HG03280 (cell line): ENCODE results near the gene MEAK7.
A peak's percentile ranks its signal among the peaks of the same experiment; 100 is the strongest.

Experiments
- ATAC-seq: cut with Tn5 transposase; IDR thresholded peaks from one replicate; pipeline ENCODE4 v1.9.1; 2021; ENCODE audit warnings: mild to moderate bottlenecking, moderate library complexity; ENCODE audit not compliant: unreplicated experiment

Gene MEAK7, protein sequence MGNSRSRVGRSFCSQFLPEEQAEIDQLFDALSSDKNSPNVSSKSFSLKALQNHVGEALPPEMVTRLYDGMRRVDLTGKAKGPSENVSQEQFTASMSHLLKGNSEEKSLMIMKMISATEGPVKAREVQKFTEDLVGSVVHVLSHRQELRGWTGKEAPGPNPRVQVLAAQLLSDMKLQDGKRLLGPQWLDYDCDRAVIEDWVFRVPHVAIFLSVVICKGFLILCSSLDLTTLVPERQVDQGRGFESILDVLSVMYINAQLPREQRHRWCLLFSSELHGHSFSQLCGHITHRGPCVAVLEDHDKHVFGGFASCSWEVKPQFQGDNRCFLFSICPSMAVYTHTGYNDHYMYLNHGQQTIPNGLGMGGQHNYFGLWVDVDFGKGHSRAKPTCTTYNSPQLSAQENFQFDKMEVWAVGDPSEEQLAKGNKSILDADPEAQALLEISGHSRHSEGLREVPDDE

DNA sequence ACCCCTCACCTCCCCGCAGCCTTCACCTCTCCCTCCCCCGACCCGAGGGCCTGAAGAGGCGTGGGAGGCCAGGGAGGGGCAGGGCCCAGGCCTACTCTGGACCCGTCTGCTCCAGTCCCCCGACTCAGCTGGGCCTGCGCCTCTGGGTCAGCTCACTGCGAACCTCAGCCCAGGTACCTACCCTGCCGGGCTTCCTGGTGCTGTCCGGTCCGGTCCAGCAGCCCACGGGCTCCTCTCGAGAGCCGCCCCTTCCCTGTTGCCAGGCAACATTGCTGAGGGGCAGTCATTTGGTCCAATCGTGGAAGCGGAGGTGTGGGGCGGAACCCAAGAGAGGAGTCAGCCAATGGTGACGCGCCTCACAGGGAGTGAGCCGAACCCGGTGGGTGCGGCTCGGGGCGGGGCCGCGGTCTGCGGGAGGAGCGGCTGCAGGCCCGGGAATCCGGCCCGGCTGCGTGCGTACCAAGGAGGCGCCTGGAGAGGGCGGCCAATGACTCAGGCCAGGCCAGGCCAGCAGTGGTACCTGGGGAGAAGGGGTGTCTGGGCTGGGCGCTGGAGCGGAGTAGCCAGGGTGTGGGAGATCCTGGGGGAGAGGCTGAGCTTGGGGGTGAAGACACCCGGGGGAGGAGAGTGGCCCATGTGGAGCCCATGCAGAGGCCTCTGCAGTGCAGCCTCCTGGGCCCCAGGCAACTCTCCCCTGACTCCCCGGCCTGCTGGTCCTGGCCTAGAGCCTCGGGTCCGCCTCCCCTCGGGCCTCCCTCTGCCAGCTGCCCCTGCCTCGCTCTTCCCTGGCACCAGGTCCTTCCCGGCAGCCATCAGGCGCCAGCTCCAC lies at the start of gene MEAK7:
Gene MEAK7 (minus strand): TSS at position 240 of the 829 bp plus-strand sequence. CDS start 6,573 bp downstream, outside the sequence.
- peak; percentile 96 for ATAC-seq

DNA sequence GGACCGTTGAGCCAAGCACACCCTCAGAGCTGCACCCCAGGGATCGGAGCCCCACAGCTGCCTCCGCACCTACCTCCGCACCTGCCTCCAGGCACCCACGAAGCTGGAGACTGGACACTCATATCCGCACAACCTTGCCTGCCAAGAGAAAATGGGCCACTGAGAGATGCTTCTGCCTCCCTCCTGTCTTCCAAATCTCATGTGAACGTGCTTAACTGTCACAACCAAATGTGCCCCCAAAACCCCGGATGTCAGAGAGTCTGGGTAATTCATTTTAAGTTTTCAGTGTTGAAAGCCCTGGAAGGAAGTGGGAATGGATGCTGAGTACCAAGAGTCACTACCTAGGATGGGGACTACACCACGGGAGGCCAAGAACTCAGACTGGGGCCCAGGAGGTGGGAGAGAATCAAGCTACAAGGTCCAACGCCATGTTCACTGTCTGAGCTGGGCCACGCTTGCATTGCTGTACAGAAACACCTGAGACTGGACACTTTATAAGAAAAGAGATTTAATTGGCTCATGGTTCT lies 49.5 kb upstream of the MEAK7 start:
- ATAC-seq: no peak

DNA sequence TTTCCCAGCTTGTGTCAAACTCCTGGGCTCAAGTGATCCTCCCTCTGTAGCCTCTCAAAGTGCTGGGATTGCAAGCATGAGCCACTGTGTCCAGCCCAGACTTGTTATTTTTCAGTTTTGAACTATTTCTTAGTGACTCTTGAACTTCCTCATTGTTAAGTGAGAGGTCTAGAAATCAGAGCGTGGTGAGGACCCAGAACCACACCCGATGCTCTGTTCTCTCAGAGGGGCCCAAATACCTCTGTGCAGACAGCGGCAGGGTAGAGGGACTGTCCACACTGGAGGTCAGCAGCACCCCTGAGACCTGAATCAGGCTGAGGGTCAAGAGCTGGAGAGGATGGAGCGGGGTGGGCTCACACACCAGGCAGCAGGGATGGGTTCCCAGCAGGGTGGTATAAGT lies 47.7 kb upstream of the MEAK7 start:
- no peak for ATAC-seq

DNA sequence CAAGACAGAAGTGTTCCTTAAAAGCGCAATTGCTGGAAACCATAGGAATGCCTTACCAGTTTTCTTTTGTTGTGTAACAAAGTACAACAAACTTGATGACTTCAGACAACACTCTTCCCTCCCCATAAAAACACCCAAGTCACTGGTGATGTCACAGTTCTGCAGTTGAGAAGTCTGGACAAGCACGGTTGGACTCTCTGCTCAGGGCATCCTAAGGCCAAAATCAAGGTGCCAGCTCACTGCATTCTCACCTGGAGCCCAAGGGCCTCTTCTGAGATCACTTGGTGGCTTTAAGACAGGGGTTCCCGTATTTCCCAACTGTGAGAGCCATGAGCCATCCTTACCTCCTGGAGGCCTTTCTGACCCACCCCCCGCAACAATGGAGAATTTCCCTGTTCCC lies 45.6 kb upstream of the MEAK7 start:
- ATAC-seq: no peak

DNA sequence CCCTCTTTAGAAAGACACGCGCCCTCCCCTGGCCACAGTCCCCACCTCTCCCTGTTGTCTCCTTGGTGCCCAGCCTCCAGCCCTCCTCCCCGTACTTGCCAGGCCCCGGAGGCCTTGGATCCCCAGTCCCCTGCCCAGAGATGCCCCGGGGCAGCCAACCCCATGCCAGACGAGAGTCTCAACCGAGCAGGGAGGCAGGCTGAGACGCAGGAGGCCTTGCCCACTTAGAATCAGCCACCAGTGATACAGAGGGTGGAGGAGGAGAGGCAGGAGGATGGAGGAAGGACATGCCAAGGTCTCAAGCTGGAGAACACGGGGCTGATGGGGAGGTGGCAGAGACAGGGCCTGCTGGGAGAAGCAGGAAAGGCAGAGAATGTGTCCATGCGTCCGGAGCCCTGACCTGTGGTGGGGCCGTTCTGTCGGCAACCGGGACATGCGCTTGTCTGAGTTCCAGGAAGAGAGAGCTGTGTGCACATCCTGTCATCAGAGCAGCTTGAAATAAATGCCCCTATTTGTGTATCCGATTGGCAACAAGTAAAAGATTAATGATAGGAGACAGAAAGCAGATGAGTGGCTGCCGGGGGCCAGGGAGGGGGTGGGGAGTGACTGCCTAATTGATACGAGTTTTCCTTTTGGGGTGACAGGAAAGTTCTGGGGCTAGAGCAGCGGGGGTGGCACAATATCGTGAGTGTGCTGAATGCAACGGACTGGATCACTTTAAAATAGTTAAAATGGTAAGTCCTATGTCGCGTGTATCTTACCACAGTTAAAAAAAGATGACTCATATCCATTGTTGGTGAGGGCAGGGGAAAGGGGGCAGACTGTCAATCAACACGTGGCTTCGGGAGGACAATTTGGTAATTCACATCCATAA lies 44.7 kb upstream of the MEAK7 start:
- ATAC-seq: no peak

DNA sequence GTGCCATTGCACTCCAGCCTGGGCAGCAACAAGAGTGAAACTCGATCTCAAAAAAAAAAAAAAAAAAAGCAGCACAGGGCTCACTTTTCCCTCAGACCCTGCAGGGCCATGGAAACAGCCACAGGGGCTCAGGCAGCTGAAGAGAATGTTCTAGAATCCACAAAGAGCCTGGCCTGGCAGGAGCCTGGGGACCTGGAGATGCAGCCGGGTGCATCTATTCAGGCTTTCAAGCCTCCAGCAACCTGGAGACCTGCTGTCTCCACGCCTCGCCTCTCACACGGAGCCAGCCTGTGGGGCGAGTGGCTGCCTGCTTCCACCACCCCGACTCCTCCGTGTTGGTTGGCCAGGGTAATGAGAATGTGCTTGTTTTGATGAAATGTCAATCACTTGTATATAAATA lies 44.0 kb upstream of the MEAK7 start:
- no peak for ATAC-seq

GRCh38 chr16:84547546-84548061 lies 43.1 kb upstream of the MEAK7 start:
- no peak for ATAC-seq

DNA sequence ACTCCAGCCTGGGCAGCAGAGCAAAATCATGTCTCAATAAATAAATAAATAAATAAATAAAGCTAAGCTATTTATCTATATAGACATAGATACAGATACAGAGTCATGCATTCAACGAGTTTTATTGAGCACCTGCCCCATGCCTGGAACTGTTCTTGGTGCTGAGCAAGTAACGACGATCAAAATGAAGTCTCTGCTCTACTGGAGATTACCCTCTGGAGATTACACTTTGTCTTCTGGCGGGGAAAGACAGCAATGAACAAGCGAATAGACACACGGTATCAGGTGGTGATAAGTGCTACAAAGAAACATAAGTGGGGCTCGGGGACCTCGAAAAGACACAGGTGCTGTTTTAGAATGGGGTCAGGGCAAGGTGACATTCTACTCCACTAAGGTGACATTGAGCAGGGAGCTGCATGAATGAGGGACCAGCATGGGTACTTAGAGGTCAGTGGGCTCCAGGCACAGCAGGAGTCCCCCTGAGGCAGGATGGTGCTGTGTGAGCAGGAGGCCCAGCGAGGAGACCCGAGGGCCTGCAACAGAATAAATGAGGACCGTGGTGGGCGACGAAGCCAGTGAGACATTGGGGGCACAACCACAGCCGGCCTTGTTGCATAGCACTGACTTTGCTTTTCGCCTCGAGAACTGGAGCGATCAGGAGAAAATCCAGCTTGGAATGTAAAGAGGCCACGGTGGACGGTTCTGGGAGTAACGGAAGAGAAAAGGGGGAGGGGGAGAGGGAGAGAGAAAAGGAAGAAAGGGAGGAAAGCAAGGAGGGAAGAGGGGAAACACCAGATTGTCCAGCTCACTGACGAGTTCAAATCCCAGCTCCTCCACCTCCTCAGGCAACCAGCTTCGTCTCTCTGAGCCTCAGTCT lies 42.4 kb upstream of the MEAK7 start:
- ATAC-seq: no peak

DNA sequence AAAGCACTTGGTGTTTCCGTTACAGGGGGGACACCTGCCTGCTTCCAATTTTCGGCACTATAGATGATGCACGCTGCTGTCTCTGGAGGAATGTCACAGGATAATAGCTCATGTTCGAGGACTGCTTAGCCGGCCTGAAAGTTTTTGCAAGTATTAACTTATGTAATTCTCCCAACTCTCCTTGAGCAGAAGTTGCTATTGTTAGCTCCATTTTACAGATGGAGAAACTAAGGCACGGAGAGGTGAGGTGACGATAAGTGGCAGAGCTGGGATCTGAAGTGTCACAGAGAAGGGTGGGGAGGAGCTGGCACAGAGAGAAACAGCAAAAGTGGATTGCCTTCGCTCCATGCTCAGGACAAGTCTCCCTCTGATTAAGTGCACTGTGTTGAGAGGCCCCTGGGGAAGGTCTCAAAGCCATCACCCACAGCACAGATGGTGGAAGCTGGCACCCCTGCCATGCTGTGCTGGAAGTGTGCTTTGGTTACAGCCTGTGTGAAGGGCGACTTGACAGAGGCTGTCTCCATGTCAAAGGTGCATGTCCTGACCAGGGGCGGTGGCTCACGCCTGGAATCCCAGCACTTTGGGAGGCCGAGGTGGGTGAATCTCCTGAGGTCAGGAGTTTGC lies 40.8 kb upstream of the MEAK7 start:
- no peak for ATAC-seq

- no peak for ATAC-seq
Measured at GRCh38 chr16:84544031-84544773, 39.7 kb upstream of the MEAK7 start.

- ATAC-seq: no peak
Measured at GRCh38 chr16:84543253-84543652, 38.8 kb upstream of the MEAK7 start.

GRCh38 chr16:84541999-84542817 lies 37.7 kb upstream of the MEAK7 start:
- ATAC-seq: no peak

DNA sequence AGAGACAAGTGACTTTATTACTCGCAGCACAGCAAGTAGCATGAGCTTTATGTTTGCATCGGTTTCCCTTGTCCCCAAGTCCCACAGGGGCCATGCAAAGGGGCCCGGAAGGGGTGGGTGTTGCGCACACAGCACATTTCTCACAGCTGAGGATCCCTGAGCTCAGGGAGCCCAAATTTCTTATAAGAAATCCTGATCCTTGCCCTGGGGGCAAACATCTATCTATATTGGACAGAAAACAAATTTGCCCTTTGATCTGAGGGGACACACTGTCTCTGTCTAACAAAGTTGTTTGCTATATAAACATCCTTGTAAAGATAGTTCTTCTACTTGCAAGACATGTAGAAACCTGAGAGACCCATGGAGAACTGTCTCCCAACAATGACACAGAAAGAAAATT lies 35.7 kb upstream of the MEAK7 start:
- ATAC-seq: no peak

DNA sequence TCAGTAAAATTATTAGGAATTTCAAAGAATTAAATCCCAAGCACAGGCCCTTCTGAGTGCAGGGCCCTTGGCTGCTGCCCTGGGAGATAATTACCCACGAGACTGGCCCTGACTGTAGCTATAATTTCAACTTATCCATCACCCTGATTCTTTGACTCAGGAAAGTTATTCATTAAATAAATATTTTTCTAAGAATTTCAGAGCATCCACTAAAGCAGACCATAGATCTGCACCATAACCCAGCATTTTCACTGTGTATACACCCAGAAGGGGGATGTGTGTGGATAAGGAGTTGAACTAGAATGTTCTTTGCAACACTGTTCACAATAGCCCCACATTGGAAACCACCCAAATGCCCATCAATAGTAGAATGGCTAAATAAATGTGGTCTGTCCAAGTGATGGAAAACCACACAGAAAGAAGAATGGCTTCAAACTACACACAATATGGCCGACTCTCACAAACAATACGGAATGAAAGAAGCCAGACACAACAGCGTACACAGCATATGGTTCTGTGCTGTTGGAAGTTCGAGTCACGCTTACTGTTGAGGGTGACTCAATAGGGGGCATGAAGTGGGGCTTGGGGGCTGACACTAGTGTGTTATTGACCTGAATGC lies 33.9 kb upstream of the MEAK7 start:
- ATAC-seq: no peak

- no peak for ATAC-seq
Measured at GRCh38 chr16:84537491-84538151, 33.2 kb upstream of the MEAK7 start.

GRCh38 chr16:84535851-84536250 lies 31.4 kb upstream of the MEAK7 start:
- ATAC-seq: no peak

DNA sequence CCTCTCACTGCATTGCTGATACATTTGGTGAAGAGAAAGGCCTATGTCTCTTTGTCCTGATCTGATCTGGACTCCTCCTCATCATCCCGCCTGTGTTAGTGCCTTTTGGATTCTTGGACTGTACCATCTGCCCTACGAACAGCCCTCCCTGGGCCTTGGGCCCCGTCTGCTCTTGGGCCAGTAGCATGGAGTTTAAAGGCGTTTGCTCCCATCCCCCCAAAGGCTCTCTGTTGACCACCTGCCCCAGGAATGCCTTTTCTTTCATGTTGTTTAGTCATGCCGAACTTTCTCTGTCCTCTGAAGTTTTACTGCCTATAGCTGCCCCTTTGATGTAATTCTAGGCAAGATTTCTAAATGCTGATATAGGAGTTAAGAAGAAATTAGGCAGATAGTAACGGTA lies 30.9 kb upstream of the MEAK7 start:
- no peak for ATAC-seq
